GM10248 (cell line): ENCODE results near the gene VPS39.
A peak's percentile ranks its signal among the peaks of the same experiment; 100 is the strongest.

Source experiments
- CTCF ChIA-PET: fragments of 300-600 bp; sonication (Branson Sonifier 250); formaldehyde crosslinking; extraction: SDS; loops from one replicate; lab custom pipeline; 2021; ENCODE audit warnings: antibody characterized with exemption; lab: Yijun Ruan, JAX
- POLR2A ChIA-PET: fragments of 350-650 bp; sonication (Branson Sonifier 250); formaldehyde crosslinking; extraction: SDS; loops from one replicate; lab custom pipeline; 2020; ENCODE audit warnings: antibody characterized with exemption; lab: Yijun Ruan, JAX
- DNase-seq: peaks from one replicate; pipeline ENCODE4 v3.0.0; 2012; ENCODE audit errors: extremely low spot score
- CTCF ChIP-seq: IDR thresholded peaks from 2 replicates; pipeline ENCODE4 v1.5.1; 2012; ENCODE audit warnings: mild to moderate bottlenecking, low read depth; ENCODE audit errors: extremely low read depth, missing control alignments, control extremely low read depth

Gene VPS39

DNA sequence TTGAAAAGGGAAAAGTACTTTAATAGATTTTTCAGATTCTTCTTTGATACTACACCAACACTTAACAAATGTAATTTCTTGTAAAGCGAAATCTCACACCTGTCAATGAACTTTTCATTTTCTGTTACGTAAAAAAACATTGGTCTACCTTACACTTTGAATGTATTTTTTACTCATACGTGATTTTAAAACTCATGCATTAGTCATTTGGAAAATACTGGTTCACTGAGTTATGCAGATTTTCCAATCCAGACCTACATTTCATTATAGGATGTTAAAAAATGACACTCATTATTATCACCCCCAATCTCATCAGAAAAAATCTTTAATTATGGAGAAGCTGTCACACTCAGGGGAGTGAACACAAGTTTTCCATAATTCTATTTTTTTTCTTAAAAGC is 14.7 kb downstream of the VPS39 start:
- CTCF ChIA-PET = interaction anchor here (1.4 kb wide), 1 partner anchor 15 kb away, joined by 5 read pairs; the partner anchor contains the start of gene VPS39
- no peak for DNase-seq
- no peak for TF ChIP-seq CTCF
- POLR2A ChIA-PET = no interaction called here

DNA sequence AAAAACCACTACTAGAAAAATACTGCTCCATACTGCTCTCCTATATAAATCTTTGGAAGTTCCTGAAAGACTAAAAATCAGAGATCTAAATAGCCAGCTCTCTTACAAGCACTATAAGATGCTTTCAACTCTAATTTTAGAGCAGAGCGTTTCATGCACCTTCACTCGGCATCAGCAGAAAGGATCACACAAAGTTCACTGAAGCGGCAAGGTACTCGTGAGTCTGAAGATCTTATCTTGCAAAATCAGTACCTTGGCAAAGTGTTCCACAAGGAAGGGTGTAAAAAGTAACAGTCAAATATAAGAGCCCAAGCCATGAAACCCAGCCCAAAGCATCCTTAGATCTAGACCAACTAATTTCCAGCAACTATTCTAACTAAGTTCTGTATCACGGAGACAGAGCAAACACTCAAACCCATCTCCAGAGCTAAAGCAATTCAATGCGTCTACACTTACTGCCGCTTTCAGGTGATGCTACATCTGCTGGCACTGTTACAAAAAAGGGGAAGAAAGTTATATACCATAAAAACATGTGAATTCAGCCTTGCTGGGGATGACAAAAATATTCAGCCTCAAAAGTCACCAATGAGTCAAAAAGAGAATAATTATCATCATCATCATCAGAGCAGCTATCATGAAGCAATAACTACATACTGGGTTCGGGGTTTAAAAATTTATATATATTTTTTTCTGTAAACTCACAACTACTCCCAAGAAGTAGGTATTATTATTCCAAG is 16.3 kb downstream of the VPS39 start:
- ChIA-PET CTCF (no interaction called here), POLR2A (no interaction called here)
- no peak for DNase-seq
- TF ChIP-seq CTCF = no peak

GRCh38 chr15:42190370-42190769 is 17.7 kb downstream of the VPS39 start:
- POLR2A ChIA-PET = no interaction called here
- no peak for DNase-seq
- TF ChIP-seq CTCF = no peak
- CTCF ChIA-PET = interaction anchor here (1.2 kb wide), 1 partner anchor 9 kb away, joined by 4 read pairs; no protein-coding TSS in a partner anchor

GRCh38 chr15:42185801-42186200 is 22.3 kb downstream of the VPS39 start:
- ChIA-PET POLR2A (no interaction called here), CTCF (interaction anchor here (1.0 kb wide), 1 partner anchor 14 kb away, joined by 3 read pairs; no protein-coding TSS in a partner anchor)
- no peak for TF ChIP-seq CTCF
- no peak for DNase-seq

DNA sequence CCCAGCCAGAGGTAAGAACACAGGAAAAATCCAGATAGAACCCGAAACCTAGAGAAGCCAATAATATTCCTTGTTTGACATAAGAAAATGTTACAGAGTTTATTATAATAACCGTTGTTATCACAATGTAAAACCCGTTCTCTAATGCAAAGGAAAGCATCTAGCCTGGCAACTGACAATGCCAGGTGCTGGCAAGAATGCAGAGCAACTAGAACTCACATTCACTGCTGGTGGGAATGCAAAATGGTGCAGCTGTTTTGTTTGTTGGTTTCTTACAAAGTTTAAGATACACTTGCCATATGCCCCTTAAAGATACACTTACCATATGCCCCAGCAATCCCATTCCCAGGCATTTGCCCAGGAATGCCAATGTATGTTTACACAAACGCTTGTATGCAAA is 23.4 kb downstream of the VPS39 start:
- TF ChIP-seq CTCF = no peak
- no peak for DNase-seq
- CTCF ChIA-PET = interaction anchor here (1.0 to 1.5 kb wide), 5 partner anchors 13 to 412 kb away, joined by 3 read pairs; no protein-coding TSS in a partner anchor
- POLR2A ChIA-PET = no interaction called here

GRCh38 chr15:42184296-42184695 is 23.8 kb downstream of the VPS39 start:
- POLR2A ChIA-PET = no interaction called here
- no peak for TF ChIP-seq CTCF
- CTCF ChIA-PET = interaction anchor here (1.0 to 1.5 kb wide), 4 partner anchors 15 to 411 kb away, joined by 3 read pairs; no protein-coding TSS in a partner anchor
- DNase-seq = peak; percentile 31
